ENCODE results near the gene TREML4.
"Not testable (repeated sequence)": the region's sequence is repeated elsewhere in the genome, so short reads cannot be mapped to it uniquely, and the experiment has no call there.

TREML4 gene

GRCh38 chr6:41228096-41228495 is at the start of gene TREML4:
Gene TREML4 (plus strand): TSS chr6:41228349. CDS start chr6:41228428, 79 bp downstream.
- H3K9me3 ChIP-seq (ENCODE audit: control insufficient read depth in 2 of 2, low read length in 2 of 2): no peaks in the 10 kb centered on the region
- peaks cover 0 to 20% of the 10 kb centered on the region in 2 donors for H3K27me3 ChIP-seq (ENCODE audit: control insufficient read depth in 1 of 2, insufficient read depth in 2 of 2, low read length in 2 of 2)
- H3K9ac ChIP-seq (ENCODE audit: low read length in 2 of 2): no peak within 1 kb of the TSS
- H3K4me1 ChIP-seq (ENCODE audit: control insufficient read depth, insufficient read depth, low read length): no peaks in the 10 kb centered on the region
- H3K36me3 ChIP-seq (ENCODE audit: control insufficient read depth in 2 of 2, insufficient read depth in 2 of 2, low read length in 2 of 2): no peaks in the 10 kb centered on the region
- H3K4me3 ChIP-seq (ENCODE audit: low read length in 2 of 2): no peak within 1 kb of the TSS
- H3K27ac ChIP-seq (ENCODE audit: low read length): no peak within 1 kb of the TSS

- no peaks in the 10 kb centered on the region for H3K27me3 ChIP-seq (ENCODE audit: control insufficient read depth in 1 of 2, insufficient read depth in 2 of 2, low read length in 2 of 2)
- H3K9ac ChIP-seq (ENCODE audit: low read length in 2 of 2): no peak overlapping the region
Measured at GRCh38 chr6:41179163-41179562, 49.0 kb upstream of the TREML4 start.

DNA sequence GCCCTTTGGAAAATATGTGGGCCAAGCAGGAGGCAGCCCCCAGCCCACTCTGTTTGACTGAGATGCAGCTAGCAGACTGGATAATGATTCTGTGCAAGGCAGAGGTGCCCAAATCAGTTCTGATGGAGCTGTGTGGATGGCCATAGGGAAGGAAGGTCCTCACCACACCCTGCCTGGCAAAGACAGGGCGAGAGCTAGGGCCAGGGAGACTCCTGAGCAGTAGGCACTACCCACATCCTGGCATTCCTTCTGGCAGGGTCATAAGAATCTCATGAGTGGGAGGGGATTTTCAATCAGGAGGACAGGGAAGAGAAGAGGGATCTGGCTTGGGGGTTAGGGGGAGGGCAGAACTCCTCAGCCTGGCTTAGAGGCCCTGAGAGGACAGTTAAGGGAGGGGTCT is 46.6 kb upstream of the TREML4 start:
- H3K9me3 ChIP-seq (ENCODE audit: control insufficient read depth in 2 of 2, low read length in 2 of 2): peaks cover 0 to 2% of the 10 kb centered on the region in 2 donors
- H3K4me1 ChIP-seq (ENCODE audit: control insufficient read depth, insufficient read depth, low read length): no peaks in the 10 kb centered on the region
- no peaks in the 10 kb centered on the region for H3K36me3 ChIP-seq (ENCODE audit: control insufficient read depth in 2 of 2, insufficient read depth in 2 of 2, low read length in 2 of 2)
- H3K27me3 ChIP-seq (ENCODE audit: control insufficient read depth in 1 of 2, insufficient read depth in 2 of 2, low read length in 2 of 2): no peaks in the 10 kb centered on the region
- no peak overlapping the region for H3K9ac ChIP-seq (ENCODE audit: low read length in 2 of 2)
- H3K27ac ChIP-seq (ENCODE audit: low read length): no peak overlapping the region
- no peak overlapping the region for H3K4me3 ChIP-seq (ENCODE audit: low read length in 2 of 2)

More at GRCh38 chr6:41179163-41179562, 49.0 kb upstream of the TREML4 start:
- Histone ChIP-seq H3K4me3 (ENCODE audit: low read length in 2 of 2) (no peak overlapping the region), H3K4me1 (ENCODE audit: control insufficient read depth, insufficient read depth, low read length) (no peaks in the 10 kb centered on the region), H3K27ac (ENCODE audit: low read length) (no peak overlapping the region), H3K9me3 (ENCODE audit: control insufficient read depth in 2 of 2, low read length in 2 of 2) (no peaks in the 10 kb centered on the region), H3K36me3 (ENCODE audit: control insufficient read depth in 2 of 2, insufficient read depth in 2 of 2, low read length in 2 of 2) (no peaks in the 10 kb centered on the region)

DNA sequence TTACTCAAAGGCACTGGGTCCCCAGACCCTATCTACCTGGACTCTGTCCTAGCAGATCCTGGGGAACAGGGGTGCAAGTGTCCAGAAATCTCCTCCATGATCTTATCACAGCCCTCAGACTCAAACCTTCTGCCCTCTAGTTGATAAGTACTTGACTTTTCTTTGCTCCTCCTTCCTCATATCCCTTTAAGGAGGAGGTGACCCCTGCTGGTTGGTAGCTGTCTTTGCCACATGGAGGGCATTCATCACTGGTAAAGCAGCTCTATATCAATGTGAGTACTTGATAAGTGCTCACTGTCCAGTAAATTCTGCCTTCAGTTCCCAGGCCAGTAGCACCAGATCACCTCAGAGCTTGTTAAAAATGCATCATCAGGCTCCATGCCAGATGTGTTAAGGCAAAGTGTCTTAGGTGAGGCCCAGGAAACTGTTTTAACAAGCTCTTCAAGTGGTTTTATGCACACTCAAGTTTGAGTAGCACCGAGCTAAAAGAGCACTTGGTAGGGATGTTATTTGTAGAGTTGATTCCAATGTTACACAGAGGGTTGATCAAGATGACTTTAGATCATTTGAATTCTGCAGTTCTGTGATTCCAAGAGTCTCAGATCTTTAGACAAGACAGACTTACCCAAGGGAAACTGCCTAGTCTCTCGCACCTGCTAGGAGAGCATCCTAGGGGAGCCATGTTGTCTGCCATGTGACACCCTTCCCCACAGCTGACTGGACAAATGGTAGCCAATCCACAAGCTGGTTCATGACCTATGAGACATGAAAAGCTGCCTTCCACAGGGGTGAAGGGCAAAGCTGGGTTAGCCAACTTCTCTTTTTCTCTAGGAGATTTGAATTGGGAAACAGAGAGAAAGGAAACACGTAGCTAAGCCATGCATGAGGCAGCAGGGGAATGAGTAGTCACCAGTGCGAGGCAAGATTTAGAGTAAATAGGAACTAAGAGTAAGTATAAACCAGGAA is 45.8 kb upstream of the TREML4 start:
- H3K27ac ChIP-seq (ENCODE audit: low read length): no peak overlapping the region
- H3K9me3 ChIP-seq (ENCODE audit: control insufficient read depth in 2 of 2, low read length in 2 of 2): peaks cover 0 to 2% of the 10 kb centered on the region in 2 donors
- no peak overlapping the region for H3K4me3 ChIP-seq (ENCODE audit: low read length in 2 of 2)
- no peak overlapping the region for H3K9ac ChIP-seq (ENCODE audit: low read length in 2 of 2)
- no peaks in the 10 kb centered on the region for H3K36me3 ChIP-seq (ENCODE audit: control insufficient read depth in 2 of 2, insufficient read depth in 2 of 2, low read length in 2 of 2)
- no peaks in the 10 kb centered on the region for H3K27me3 ChIP-seq (ENCODE audit: control insufficient read depth in 1 of 2, insufficient read depth in 2 of 2, low read length in 2 of 2)
- H3K4me1 ChIP-seq (ENCODE audit: control insufficient read depth, insufficient read depth, low read length): no peaks in the 10 kb centered on the region

DNA sequence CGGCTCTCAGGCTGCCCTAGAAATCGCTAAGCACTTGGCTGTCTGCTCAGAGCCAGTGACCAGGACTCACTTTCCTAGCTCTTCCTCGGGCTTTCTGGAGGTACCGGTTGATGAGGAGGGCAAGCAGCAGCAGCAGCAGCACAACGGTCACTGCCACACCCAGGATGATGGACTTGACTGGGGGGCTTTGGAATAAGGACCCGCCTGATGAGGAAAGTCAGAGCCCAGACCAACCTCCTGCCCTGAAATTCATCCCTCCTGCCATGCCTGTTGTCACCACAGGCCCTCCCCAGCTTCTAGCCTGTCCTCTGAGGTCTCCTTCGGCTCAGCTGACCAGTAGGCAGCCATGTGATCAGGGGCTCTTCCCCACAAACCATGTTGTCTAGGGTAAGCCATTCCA is 43.4 kb upstream of the TREML4 start:
- H3K27ac ChIP-seq (ENCODE audit: low read length): no peak overlapping the region

GRCh38 chr6:41186031-41186562 is 42.1 kb upstream of the TREML4 start:
- Histone ChIP-seq H3K9me3 (ENCODE audit: control insufficient read depth in 2 of 2, low read length in 2 of 2) (peaks cover 8 to 10% of the 10 kb centered on the region in 2 donors), H3K4me3 (ENCODE audit: low read length in 2 of 2) (no peak overlapping the region), H3K36me3 (ENCODE audit: control insufficient read depth in 2 of 2, insufficient read depth in 2 of 2, low read length in 2 of 2) (no peaks in the 10 kb centered on the region), H3K27ac (ENCODE audit: low read length) (no peak overlapping the region), H3K27me3 (ENCODE audit: control insufficient read depth in 1 of 2, insufficient read depth in 2 of 2, low read length in 2 of 2) (peaks cover 0 to 2% of the 10 kb centered on the region in 2 donors), H3K4me1 (ENCODE audit: control insufficient read depth, insufficient read depth, low read length) (no peaks in the 10 kb centered on the region), H3K9ac (ENCODE audit: low read length in 2 of 2) (no peak overlapping the region)

More for the DNA sequence above, 43.4 kb upstream of the TREML4 start:
- no peak overlapping the region for H3K4me3 ChIP-seq (ENCODE audit: low read length in 2 of 2)
- H3K4me1 ChIP-seq (ENCODE audit: control insufficient read depth, insufficient read depth, low read length): no peaks in the 10 kb centered on the region
- peaks cover 4 to 6% of the 10 kb centered on the region in 2 donors for H3K9me3 ChIP-seq (ENCODE audit: control insufficient read depth in 2 of 2, low read length in 2 of 2)
- no peak overlapping the region for H3K9ac ChIP-seq (ENCODE audit: low read length in 2 of 2)
- peaks cover 0 to 2% of the 10 kb centered on the region in 2 donors for H3K27me3 ChIP-seq (ENCODE audit: control insufficient read depth in 1 of 2, insufficient read depth in 2 of 2, low read length in 2 of 2)
- no peaks in the 10 kb centered on the region for H3K36me3 ChIP-seq (ENCODE audit: control insufficient read depth in 2 of 2, insufficient read depth in 2 of 2, low read length in 2 of 2)

DNA sequence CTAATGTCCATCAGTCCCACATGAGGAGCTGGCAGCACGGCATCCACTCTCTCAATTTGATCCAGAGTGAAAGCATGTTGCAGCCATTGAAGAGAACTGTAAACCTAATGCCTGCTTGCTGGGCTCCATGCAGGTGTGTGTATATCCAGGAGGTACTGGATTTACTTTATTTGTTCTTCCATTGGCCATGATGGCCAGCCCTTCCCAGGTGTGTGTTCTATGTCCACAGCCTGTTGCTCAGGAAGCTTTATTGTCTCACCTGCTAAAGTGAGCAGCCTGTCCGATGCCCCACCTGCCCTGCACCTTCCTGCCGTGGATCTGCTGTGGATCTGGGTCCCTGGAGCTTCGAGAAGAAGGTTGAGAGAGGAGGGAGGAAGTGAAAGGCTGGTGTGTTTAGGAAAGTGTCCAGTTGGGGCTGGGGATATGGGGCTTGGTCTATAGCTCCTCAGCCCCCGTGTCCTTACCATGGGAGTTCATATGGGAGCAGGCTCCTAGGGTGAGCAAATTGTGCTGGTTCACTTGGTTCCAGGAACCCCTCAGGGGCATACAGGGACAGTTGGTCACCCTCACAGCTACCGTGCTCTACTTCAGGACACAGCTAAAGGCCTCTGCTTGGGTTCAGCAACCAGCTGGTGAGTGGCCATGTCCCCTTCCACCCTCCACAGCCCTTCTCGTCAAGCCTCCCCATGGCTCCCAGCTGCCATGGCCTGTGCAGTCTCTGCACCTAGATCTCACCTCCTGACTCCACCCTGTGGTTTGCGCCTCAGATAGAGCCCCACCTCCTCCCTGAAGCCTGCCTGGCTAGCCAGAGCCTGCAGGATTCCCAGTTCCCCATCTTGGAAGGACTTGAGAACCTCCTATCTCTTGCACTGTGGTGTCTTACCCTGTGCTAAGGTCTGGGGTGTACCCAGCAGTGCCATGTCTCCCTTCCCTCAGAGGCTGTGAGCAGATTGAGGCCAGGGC is 39.9 kb upstream of the TREML4 start:
- Histone ChIP-seq H3K9me3 (ENCODE audit: control insufficient read depth in 2 of 2, low read length in 2 of 2) (peaks cover 8 to 10% of the 10 kb centered on the region in 2 donors), H3K27ac (ENCODE audit: low read length) (no peak overlapping the region), H3K36me3 (ENCODE audit: control insufficient read depth in 2 of 2, insufficient read depth in 2 of 2, low read length in 2 of 2) (no peaks in the 10 kb centered on the region), H3K4me3 (ENCODE audit: low read length in 2 of 2) (no peak overlapping the region), H3K4me1 (ENCODE audit: control insufficient read depth, insufficient read depth, low read length) (no peaks in the 10 kb centered on the region), H3K9ac (ENCODE audit: low read length in 2 of 2) (no peak overlapping the region), H3K27me3 (ENCODE audit: control insufficient read depth in 1 of 2, insufficient read depth in 2 of 2, low read length in 2 of 2) (peaks cover 0 to 9% of the 10 kb centered on the region in 2 donors)

GRCh38 chr6:41189046-41189445 is 39.1 kb upstream of the TREML4 start:
- not testable (repeated sequence) for H3K27me3 ChIP-seq (ENCODE audit: control insufficient read depth in 1 of 2, insufficient read depth in 2 of 2, low read length in 2 of 2); H3K36me3 ChIP-seq (ENCODE audit: control insufficient read depth in 2 of 2, insufficient read depth in 2 of 2, low read length in 2 of 2); H3K4me1 ChIP-seq (ENCODE audit: control insufficient read depth, insufficient read depth, low read length); H3K27ac ChIP-seq (ENCODE audit: low read length); H3K9ac ChIP-seq (ENCODE audit: low read length in 2 of 2); H3K4me3 ChIP-seq (ENCODE audit: low read length in 2 of 2)
- peaks cover 8 to 10% of the 10 kb centered on the region in 2 donors for H3K9me3 ChIP-seq (ENCODE audit: control insufficient read depth in 2 of 2, low read length in 2 of 2)

- H3K36me3 ChIP-seq (ENCODE audit: control insufficient read depth in 2 of 2, insufficient read depth in 2 of 2, low read length in 2 of 2): no peaks in the 10 kb centered on the region
- no peak overlapping the region for H3K27ac ChIP-seq (ENCODE audit: low read length)
- peaks cover 0 to 16% of the 10 kb centered on the region in 2 donors for H3K27me3 ChIP-seq (ENCODE audit: control insufficient read depth in 1 of 2, insufficient read depth in 2 of 2, low read length in 2 of 2)
- H3K9me3 ChIP-seq (ENCODE audit: control insufficient read depth in 2 of 2, low read length in 2 of 2): peaks cover 8 to 10% of the 10 kb centered on the region in 2 donors
- H3K4me3 ChIP-seq (ENCODE audit: low read length in 2 of 2): no peak overlapping the region
- no peaks in the 10 kb centered on the region for H3K4me1 ChIP-seq (ENCODE audit: control insufficient read depth, insufficient read depth, low read length)
- H3K9ac ChIP-seq (ENCODE audit: low read length in 2 of 2): no peak overlapping the region
Measured at GRCh38 chr6:41189967-41190366, 38.2 kb upstream of the TREML4 start.

DNA sequence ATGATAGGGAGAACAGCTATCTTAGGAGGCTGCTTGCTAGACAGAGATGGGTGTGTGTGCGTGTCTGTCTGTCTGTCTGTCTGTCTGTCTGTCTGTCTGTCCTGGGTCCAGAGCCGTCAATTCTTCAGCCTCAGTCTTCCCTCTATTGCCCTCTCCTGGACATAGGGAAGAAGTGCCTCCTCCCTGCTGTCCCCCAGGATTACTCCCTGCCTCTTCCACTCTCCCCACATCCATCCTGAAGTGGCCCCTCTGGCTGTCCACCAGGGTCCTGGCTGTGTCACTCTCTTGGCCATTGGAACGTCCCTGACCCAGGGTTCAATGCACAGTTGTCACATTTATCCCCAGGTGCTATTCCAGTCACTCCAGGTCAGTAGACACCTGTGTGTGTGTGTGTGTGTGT is 37.4 kb upstream of the TREML4 start:
- H3K4me1 ChIP-seq (ENCODE audit: control insufficient read depth, insufficient read depth, low read length): no peaks in the 10 kb centered on the region
- no peaks in the 10 kb centered on the region for H3K36me3 ChIP-seq (ENCODE audit: control insufficient read depth in 2 of 2, insufficient read depth in 2 of 2, low read length in 2 of 2)
- no peak overlapping the region for H3K4me3 ChIP-seq (ENCODE audit: low read length in 2 of 2)
- peaks cover 8% of the 10 kb centered on the region in 2 donors for H3K9me3 ChIP-seq (ENCODE audit: control insufficient read depth in 2 of 2, low read length in 2 of 2)
- no peak overlapping the region for H3K9ac ChIP-seq (ENCODE audit: low read length in 2 of 2)
- H3K27me3 ChIP-seq (ENCODE audit: control insufficient read depth in 1 of 2, insufficient read depth in 2 of 2, low read length in 2 of 2): peaks cover 0 to 22% of the 10 kb centered on the region in 2 donors
- no peak overlapping the region for H3K27ac ChIP-seq (ENCODE audit: low read length)

All from stomach smooth muscle (tissue), 2 donors.